Natural killer cell treated with Interleukin-12 subunit alpha and Interleukin-12 subunit beta and Interleukin-15 and Interleukin-18, amount 100 ng/mL, for 72 hours (primary cell): ENCODE results near the gene PDE9A. TPM values are rescaled to one million over a fixed set of nuclear protein-coding genes. Genes with fewer than 3 reads are reported as not detected.
"Not testable (repeated sequence)": the region's sequence is repeated elsewhere in the genome, so short reads cannot be mapped to it uniquely, and the experiment has no call there.

ENCODE experiments used
- ATAC-seq, 2 donors: fragments of 150-1000 bp; cut with Tn5 transposase in 1 of 2; sonication (Bioruptor Pico), chemical (Tn5 transposase) in 1 of 2; 2 replicates each; pipeline ENCODE4 v1.10.0; 2021
- DNase-seq: peaks from one replicate; pipeline ENCODE4 v3.0.0; 2022; ENCODE audit warnings: low spot score
- H3K27ac Mint-ChIP-seq, 2 donors: 1 replicate in 1 of 2; 2 replicates in 1 of 2; pipeline ENCODE4 v1.8.0; 2022; ENCODE audit warnings: mixed read lengths in 2 of 2, mild to moderate bottlenecking in 1 of 2, moderate library complexity in 1 of 2
- H3K27me3 Mint-ChIP-seq, 2 donors: 1 replicate in 1 of 2; 2 replicates in 1 of 2; pipeline ENCODE4 v1.8.0; 2022; ENCODE audit warnings: mixed read lengths in 2 of 2
- H3K36me3 Mint-ChIP-seq: one replicate; pipeline ENCODE4 v1.8.0; 2022; ENCODE audit warnings: mixed read lengths
- H3K4me1 Mint-ChIP-seq, 2 donors: 1 replicate in 1 of 2; 2 replicates in 1 of 2; pipeline ENCODE4 v1.8.0; 2022; ENCODE audit warnings: low read depth in 2 of 2, mixed read lengths in 2 of 2, mild to moderate bottlenecking in 1 of 2
- H3K4me3 Mint-ChIP-seq: one replicate; pipeline ENCODE4 v1.8.0; 2022; ENCODE audit warnings: mixed read lengths
- H3K9me3 Mint-ChIP-seq: 2 replicates; pipeline ENCODE4 v1.8.0; 2022; ENCODE audit warnings: mixed read lengths
- total RNA-seq, 2 donors: library from RNA; stranded (reverse); gene quantifications; one replicate each; pipeline ENCODE4 v1.2.3, GENCODE V29; 2022

Gene PDE9A
- total RNA-seq, 2 donors from 2014 or later = 1.4 to 2.2 TPM

DNA sequence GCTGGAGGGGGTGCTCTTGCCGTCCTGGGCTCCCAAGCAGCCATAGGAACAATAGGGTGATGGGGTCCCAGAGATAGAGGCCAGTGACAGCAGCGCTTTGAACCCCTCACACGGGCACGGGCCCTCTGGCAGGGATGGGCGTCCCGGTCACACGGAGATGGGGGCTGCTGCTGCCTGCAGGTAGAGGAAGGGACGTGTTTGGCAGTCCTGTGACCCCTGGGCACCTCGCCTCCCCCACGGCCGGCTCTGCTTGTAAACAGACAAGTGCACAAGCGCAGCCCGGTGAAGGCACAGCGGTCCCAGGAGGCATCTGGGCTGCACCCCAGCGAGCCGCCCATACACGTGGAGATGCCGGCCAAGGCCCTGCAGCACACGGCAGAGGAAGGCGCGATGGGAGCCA, 36.5 kb upstream of the PDE9A start:
- no peak overlapping the region for H3K27ac Mint-ChIP-seq
- peaks cover 11 to 15% of the 10 kb centered on the region in 2 donors for H3K27me3 Mint-ChIP-seq
- no peaks in the 10 kb centered on the region for H3K9me3 Mint-ChIP-seq
- no peak for ATAC-seq
- H3K4me1 Mint-ChIP-seq = peaks cover 0 to 6% of the 10 kb centered on the region in 2 donors
- no peaks in the 10 kb centered on the region for H3K36me3 Mint-ChIP-seq
- DNase-seq = no peak
- H3K4me3 Mint-ChIP-seq = no peak overlapping the region

GRCh38 chr21:42617486-42617885, 35.9 kb upstream of the PDE9A start:
- DNase-seq (no peak), ATAC-seq (no peak)
- Mint-ChIP-seq H3K4me3 (no peak overlapping the region), H3K9me3 (no peaks in the 10 kb centered on the region), H3K36me3 (no peaks in the 10 kb centered on the region), H3K27me3 (peaks cover 12 to 20% of the 10 kb centered on the region in 2 donors), H3K4me1 (peaks cover 0 to 6% of the 10 kb centered on the region in 2 donors), H3K27ac (no peak overlapping the region)

GRCh38 chr21:42618707-42619102, 34.7 kb upstream of the PDE9A start:
- Mint-ChIP-seq H3K4me1 (peaks cover 0 to 3% of the 10 kb centered on the region in 2 donors), H3K36me3 (no peaks in the 10 kb centered on the region), H3K4me3 (no peak overlapping the region), H3K9me3 (no peaks in the 10 kb centered on the region), H3K27me3 (peaks cover 10 to 22% of the 10 kb centered on the region in 2 donors), H3K27ac (no peak overlapping the region)
- DNase-seq (no peak), ATAC-seq (no peak)

GRCh38 chr21:42619166-42619565, 34.3 kb upstream of the PDE9A start:
- Mint-ChIP-seq H3K9me3 (no peaks in the 10 kb centered on the region), H3K4me3 (no peak overlapping the region), H3K27me3 (peaks cover 14 to 22% of the 10 kb centered on the region in 2 donors), H3K27ac (no peak overlapping the region), H3K4me1 (peaks cover 0 to 3% of the 10 kb centered on the region in 2 donors), H3K36me3 (no peaks in the 10 kb centered on the region)
- ATAC-seq = no peak
- no peak for DNase-seq

- DNase-seq (no peak), ATAC-seq (no peak)
- no peak overlapping the region for H3K27ac Mint-ChIP-seq
- no peaks in the 10 kb centered on the region for H3K9me3 Mint-ChIP-seq
- peaks cover 17 to 22% of the 10 kb centered on the region in 2 donors for H3K27me3 Mint-ChIP-seq
- H3K4me3 Mint-ChIP-seq = no peak overlapping the region
- H3K36me3 Mint-ChIP-seq = no peaks in the 10 kb centered on the region
- peaks cover 0 to 3% of the 10 kb centered on the region in 2 donors for H3K4me1 Mint-ChIP-seq
Observed at GRCh38 chr21:42619841-42620240, 33.6 kb upstream of the PDE9A start.

- DNase-seq = no peak
- Mint-ChIP-seq H3K36me3 (no peaks in the 10 kb centered on the region), H3K9me3 (no peaks in the 10 kb centered on the region), H3K27me3 (peaks cover 17 to 22% of the 10 kb centered on the region in 2 donors), H3K4me3 (no peak overlapping the region), H3K4me1 (peaks cover 0 to 3% of the 10 kb centered on the region in 2 donors), H3K27ac (no peak overlapping the region)
- no peak for ATAC-seq
Observed at GRCh38 chr21:42621166-42621818, 32.1 kb upstream of the PDE9A start.

DNA sequence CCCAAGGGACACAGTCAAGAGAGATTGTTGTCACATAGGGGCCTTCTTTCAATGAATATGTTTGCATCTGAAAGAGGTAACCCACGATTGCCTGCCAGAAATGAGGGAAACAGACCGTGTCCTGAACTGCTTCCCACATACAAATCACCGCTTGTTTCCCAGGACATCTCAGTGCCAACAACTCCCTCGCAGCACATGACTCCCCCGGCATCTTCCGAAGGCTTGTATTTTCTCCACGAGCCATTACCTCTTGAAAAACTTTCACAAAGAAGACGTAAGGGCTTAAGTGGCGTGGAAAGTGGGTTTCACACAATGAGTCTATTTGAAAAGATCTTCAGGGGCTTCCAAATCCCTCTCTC, 31.6 kb upstream of the PDE9A start:
- Mint-ChIP-seq H3K27ac (no peak overlapping the region), H3K4me3 (no peak overlapping the region), H3K4me1 (peaks cover 0 to 1% of the 10 kb centered on the region in 2 donors), H3K9me3 (no peaks in the 10 kb centered on the region), H3K27me3 (peaks cover 17 to 22% of the 10 kb centered on the region in 2 donors), H3K36me3 (no peaks in the 10 kb centered on the region)
- DNase-seq (no peak), ATAC-seq (no peak)

DNA sequence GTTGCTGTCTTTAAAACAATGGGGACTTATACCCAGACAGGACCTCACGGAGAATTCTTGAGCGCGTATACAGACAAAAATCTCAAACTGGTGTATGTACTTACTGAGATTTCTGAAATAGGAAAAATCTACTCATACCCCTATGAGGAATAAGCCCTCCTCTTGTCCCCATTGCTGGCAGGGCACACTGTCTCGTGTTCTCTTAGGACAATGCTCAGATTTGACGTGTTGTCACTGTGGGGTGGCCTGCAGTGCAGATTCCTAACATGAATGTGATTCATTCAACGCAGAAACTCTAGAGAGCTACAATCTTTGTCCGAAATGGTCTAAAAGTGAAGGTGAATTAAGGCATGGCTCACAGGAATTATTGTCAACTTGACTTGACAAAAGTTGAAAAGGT, 31.1 kb upstream of the PDE9A start:
- no peaks in the 10 kb centered on the region for H3K36me3 Mint-ChIP-seq
- H3K9me3 Mint-ChIP-seq = no peaks in the 10 kb centered on the region
- H3K4me1 Mint-ChIP-seq = no peaks in the 10 kb centered on the region
- DNase-seq (no peak), ATAC-seq (no peak)
- H3K27ac Mint-ChIP-seq = no peak overlapping the region
- H3K27me3 Mint-ChIP-seq = peaks cover 17 to 22% of the 10 kb centered on the region in 2 donors
- H3K4me3 Mint-ChIP-seq = no peak overlapping the region

- no peak for ATAC-seq
- DNase-seq = no peak
- Mint-ChIP-seq H3K9me3 (no peaks in the 10 kb centered on the region), H3K27ac (no peak overlapping the region), H3K27me3 (peaks cover 13 to 18% of the 10 kb centered on the region in 2 donors), H3K4me3 (no peak overlapping the region), H3K4me1 (no peaks in the 10 kb centered on the region), H3K36me3 (no peaks in the 10 kb centered on the region)
Observed at GRCh38 chr21:42623694-42624093, 29.7 kb upstream of the PDE9A start.

DNA sequence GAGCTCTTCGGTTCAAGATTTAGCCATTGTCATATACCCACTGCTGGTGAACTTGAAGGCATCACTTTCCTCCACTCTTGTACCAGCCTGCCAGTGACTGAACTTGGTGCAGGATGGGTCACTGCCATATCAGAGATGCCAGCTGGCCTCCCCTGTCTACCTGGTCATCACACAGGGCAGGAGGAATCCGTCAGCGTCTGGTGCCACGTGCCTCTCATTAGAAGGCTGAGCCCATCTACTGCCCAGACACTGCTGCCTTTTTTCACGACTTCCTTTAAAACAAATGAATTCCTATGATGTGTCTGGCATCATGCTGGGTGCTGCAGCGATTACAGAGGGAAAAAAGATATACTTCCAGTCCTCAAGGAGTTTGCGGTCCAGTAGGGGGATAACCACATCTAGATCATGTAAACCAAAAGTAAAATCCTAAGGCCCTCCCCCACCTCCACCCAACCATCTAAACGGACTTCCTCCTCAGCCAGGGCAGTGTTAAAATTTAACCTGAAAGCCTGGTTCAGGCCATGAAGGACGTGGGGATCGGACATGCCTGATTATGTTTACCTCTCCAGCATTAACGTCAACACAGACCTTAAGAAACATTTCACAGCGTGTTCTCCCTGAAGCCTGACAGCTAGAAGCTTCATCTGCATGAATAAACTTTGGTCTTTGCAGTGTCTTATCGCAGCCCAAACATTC, 29.2 kb upstream of the PDE9A start:
- ATAC-seq (no peak), DNase-seq (no peak)
- H3K9me3 Mint-ChIP-seq = no peaks in the 10 kb centered on the region
- H3K27me3 Mint-ChIP-seq = peaks cover 13% of the 10 kb centered on the region in 2 donors
- H3K27ac Mint-ChIP-seq = no peak overlapping the region
- no peaks in the 10 kb centered on the region for H3K4me1 Mint-ChIP-seq
- H3K36me3 Mint-ChIP-seq = no peaks in the 10 kb centered on the region
- no peak overlapping the region for H3K4me3 Mint-ChIP-seq

GRCh38 chr21:42624936-42625335, 28.5 kb upstream of the PDE9A start:
- Mint-ChIP-seq H3K27ac (no peak overlapping the region), H3K9me3 (no peaks in the 10 kb centered on the region), H3K36me3 (no peaks in the 10 kb centered on the region), H3K4me1 (no peaks in the 10 kb centered on the region), H3K4me3 (no peak overlapping the region), H3K27me3 (peaks cover 9 to 13% of the 10 kb centered on the region in 2 donors)
- ATAC-seq = no peak
- DNase-seq = no peak

DNA sequence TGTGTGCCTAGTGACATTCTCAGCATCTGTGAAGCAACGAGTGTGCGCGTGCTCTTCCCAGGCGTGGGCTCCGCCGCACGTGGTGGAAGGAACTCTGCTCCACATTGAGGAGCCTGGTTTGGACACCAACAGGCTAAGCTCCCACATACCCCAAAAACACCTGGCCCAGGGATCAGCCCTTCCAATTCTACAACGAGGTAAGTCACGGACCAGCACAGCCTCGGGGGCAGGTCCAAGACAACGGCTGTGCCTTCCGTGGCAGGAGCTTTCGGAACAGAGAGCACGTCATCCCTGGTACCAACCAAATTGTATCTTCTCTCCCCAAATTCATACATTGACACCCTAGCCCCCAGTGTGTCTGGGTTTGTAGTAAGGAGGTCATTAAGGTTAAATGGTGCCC, 27.2 kb upstream of the PDE9A start:
- no peak for DNase-seq
- Mint-ChIP-seq H3K36me3 (no peaks in the 10 kb centered on the region), H3K9me3 (no peaks in the 10 kb centered on the region), H3K27me3 (peaks cover 9 to 11% of the 10 kb centered on the region in 2 donors), H3K4me1 (no peaks in the 10 kb centered on the region), H3K27ac (no peak overlapping the region), H3K4me3 (no peak overlapping the region)
- no peak for ATAC-seq

DNA sequence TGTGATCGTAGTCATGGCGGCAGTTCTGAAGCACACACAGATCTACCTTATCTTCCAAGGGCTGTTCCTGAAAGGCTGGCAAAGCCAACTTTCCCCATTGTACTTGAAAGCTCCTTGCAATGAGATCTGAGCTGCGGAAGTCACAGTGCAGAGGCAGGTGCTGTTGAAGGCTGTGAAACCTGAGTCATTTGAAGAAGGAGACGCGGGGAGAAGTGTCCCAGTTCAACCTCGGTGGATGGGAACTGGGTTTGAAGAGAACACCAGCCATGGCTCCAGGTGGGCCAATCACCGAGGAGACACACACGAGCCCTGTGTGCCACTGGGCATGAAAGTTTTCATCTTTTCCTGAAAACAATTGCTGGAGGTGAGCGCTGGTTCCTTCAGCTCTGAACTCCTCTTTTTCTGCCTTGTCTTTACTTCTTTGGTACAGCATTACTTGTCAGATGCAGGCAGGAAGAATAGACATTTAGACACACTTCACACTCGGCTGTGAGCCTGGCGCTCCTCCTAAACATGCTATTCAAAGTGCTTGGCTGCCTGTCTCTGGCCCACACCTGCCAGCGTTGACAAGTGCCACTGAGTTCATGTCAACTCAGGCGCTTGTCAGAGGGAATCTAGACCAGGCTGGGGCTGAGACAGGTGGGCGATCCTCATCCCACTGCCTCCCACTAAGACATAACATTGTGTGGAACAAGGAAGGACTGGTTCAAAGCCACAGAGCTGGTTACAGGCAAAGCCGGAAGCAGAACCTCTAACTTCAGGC, 25.7 kb upstream of the PDE9A start:
- Mint-ChIP-seq H3K4me3 (no peak overlapping the region), H3K36me3 (no peaks in the 10 kb centered on the region), H3K9me3 (no peaks in the 10 kb centered on the region), H3K27me3 (peaks cover 0 to 8% of the 10 kb centered on the region in 2 donors), H3K4me1 (no peaks in the 10 kb centered on the region), H3K27ac (no peak overlapping the region)
- ATAC-seq (no peak), DNase-seq (no peak)

- H3K4me1 Mint-ChIP-seq, H3K9me3 Mint-ChIP-seq, H3K27me3 Mint-ChIP-seq, H3K4me3 Mint-ChIP-seq, ATAC-seq, DNase-seq, H3K36me3 Mint-ChIP-seq, H3K27ac Mint-ChIP-seq: not testable (repeated sequence)
Observed at GRCh38 chr21:42628466-42629061, 24.9 kb upstream of the PDE9A start.
